Keratinocyte (primary cell): ENCODE results near the gene OSTN. TPM values are rescaled to one million over a fixed set of nuclear protein-coding genes. Genes with fewer than 3 reads are reported as not detected.

ENCODE experiments used
- DNase-seq: peaks from one replicate; pipeline ENCODE4 v3.0.0-alpha.2; 2011; ENCODE audit warnings: low read depth, missing footprints, low spot score
- FAIRE-seq: peaks from 2 replicates; lab custom pipeline; 2011; peaks lifted over from hg19 to GRCh38; lab: Jason Lieb, UNC
- H2AFZ ChIP-seq: 2 replicates; pipeline ENCODE4 v1.6.0; 2012; ENCODE audit warnings: low read length, control low read depth, inconsistent platforms; ENCODE audit not compliant: control insufficient read depth
- H3K27ac ChIP-seq: 2 replicates; pipeline ENCODE4 v1.5.1; 2011; ENCODE audit warnings: low read length; ENCODE audit not compliant: control insufficient read depth, insufficient read depth
- H3K27me3 ChIP-seq: 3 replicates; pipeline ENCODE4 v1.6.0; 2011; ENCODE audit warnings: low read length; ENCODE audit not compliant: control insufficient read depth, insufficient read depth; ENCODE audit errors: extremely low read depth
- H3K36me3 ChIP-seq, 2 experiments: 2 replicates in 1 of 2; 3 replicates in 1 of 2; pipeline ENCODE4 v1.5.1; 2011; ENCODE audit warnings: low read length in 2 of 2, mild to moderate bottlenecking in 1 of 2; ENCODE audit not compliant: control insufficient read depth in 2 of 2, insufficient read depth in 2 of 2; ENCODE audit errors: extremely low read depth in 1 of 2
- H3K4me1 ChIP-seq: 3 replicates; pipeline ENCODE4 v1.5.1; 2011; ENCODE audit warnings: low read length; ENCODE audit not compliant: control insufficient read depth, insufficient read depth; ENCODE audit errors: extremely low read depth
- H3K4me2 ChIP-seq: 3 replicates; pipeline ENCODE4 v1.6.0; 2011; ENCODE audit warnings: low read depth, low read length; ENCODE audit not compliant: control insufficient read depth, insufficient read depth; ENCODE audit errors: extremely low read depth
- H3K4me3 ChIP-seq, 3 experiments: fragments of 200-600 bp in 1 of 3; sonication (generic) in 1 of 3; 2 replicates in 2 of 3; 3 replicates in 1 of 3; pipeline ENCODE4 v1.5.1; 2011 to 2016; ENCODE audit warnings: low read length in 3 of 3, mild to moderate bottlenecking in 3 of 3, control low read depth in 2 of 3, inconsistent platforms in 1 of 3, low read depth in 1 of 3, mixed read lengths in 1 of 3, mixed run types in 1 of 3, moderate library complexity in 1 of 3; ENCODE audit not compliant: control insufficient read depth in 2 of 3, insufficient read depth in 2 of 3; ENCODE audit errors: extremely low read depth in 1 of 3
- H3K79me2 ChIP-seq: 2 replicates; pipeline ENCODE4 v1.6.0; 2012; ENCODE audit warnings: low read length; ENCODE audit not compliant: control insufficient read depth, insufficient read depth
- H3K9ac ChIP-seq: 3 replicates; pipeline ENCODE4 v1.6.0; 2011; ENCODE audit warnings: low read length; ENCODE audit not compliant: control insufficient read depth, insufficient read depth; ENCODE audit errors: extremely low read depth
- H3K9me1 ChIP-seq: 3 replicates; pipeline ENCODE4 v1.6.0; 2011; ENCODE audit warnings: low read length; ENCODE audit not compliant: control insufficient read depth, insufficient read depth; ENCODE audit errors: extremely low read depth
- H3K9me3 ChIP-seq: 2 replicates; pipeline ENCODE4 v1.5.1; 2012; ENCODE audit warnings: low read depth, low read length; ENCODE audit not compliant: control insufficient read depth
- H4K20me1 ChIP-seq: 3 replicates; pipeline ENCODE4 v1.6.0; 2011; ENCODE audit warnings: low read length; ENCODE audit not compliant: control insufficient read depth, insufficient read depth; ENCODE audit errors: extremely low read depth
- CTCF ChIP-seq, 3 experiments: IDR thresholded peaks in 1 of 3; conservative IDR thresholded peaks in 1 of 3; optimal IDR thresholded peaks in 1 of 3; 2 replicates in 2 of 3; 3 replicates in 1 of 3; pipeline versions ENCODE3 to v1.5.1; 2011; ENCODE audit warnings: low read length in 3 of 3, mild to moderate bottlenecking in 3 of 3, moderate library complexity in 2 of 3, control low read depth in 1 of 3, inconsistent platforms in 1 of 3; ENCODE audit not compliant: insufficient read depth in 2 of 3; ENCODE audit errors: extremely low read depth in 1 of 3
- EZH2 ChIP-seq: IDR thresholded peaks from one replicate; pipeline ENCODE4 v1.6.1; 2012; ENCODE audit warnings: inconsistent platforms, mild to moderate bottlenecking, low read length, moderate library complexity
- dilution Hi-C: fragments of 300-500 bp; cut with MboI; formaldehyde crosslinking; loops from one replicate; pipeline ENCODE4 v1.7.0; 2020; ENCODE audit warnings: low sequenced_read_pairs; ENCODE audit not compliant: extremely low pct_ligation_motif_present
- polyA plus RNA-seq, 5 experiments: library from polyadenylated mRNA; depleted of rRNA in 3 of 5; stranded (reverse) in 3 of 5; stranded (forward) in 1 of 5; unstranded in 1 of 5; fragments of >200 nt; gene quantifications; 1 replicate in 1 of 5; 2 replicates in 3 of 5; 3 replicates in 1 of 5; pipeline versions ENCODE4 v1.2.1 to v1.2.3, GENCODE V29; 2011 to 2012; ENCODE audit warnings: missing spikeins in 2 of 5, low read depth in 1 of 5, low replicate concordance in 1 of 5

OSTN gene
- polyA plus RNA-seq, 1 donor (not counting 4 experiments of a cell fraction or from before 2014, with no cell fraction given), result not detected

GRCh38 chr3:191235331-191236314 lies 36.6 kb downstream of the OSTN start:
- no peak for TF ChIP-seq EZH2
- TF ChIP-seq CTCF (optimal IDR thresholded peaks at IDR 0.05 in 1 of 3, IDR thresholded peaks at IDR 0.05 in 1 of 3, conservative IDR thresholded peaks at IDR 0.05 in 1 of 3; ENCODE audit: extremely low read depth in 1 of 3, insufficient read depth in 2 of 3, low read length in 3 of 3), result no peak
- Histone ChIP-seq H3K79me2 (no peaks in the 10 kb centered on the region), H4K20me1 (no peaks in the 10 kb centered on the region), H3K9me3 (no peaks in the 10 kb centered on the region), H2AFZ (no peak overlapping the region), H3K36me3 (no peaks in the 10 kb centered on the region), H3K27ac (no peak overlapping the region), H3K9ac (no peak overlapping the region), H3K4me3 (no peak overlapping the region), H3K9me1 (no peaks in the 10 kb centered on the region), H3K4me1 (no peaks in the 10 kb centered on the region), H3K27me3 (no peaks in the 10 kb centered on the region), H3K4me2 (no peak overlapping the region)
- DNase-seq, result no peak
- FAIRE-seq, result no peak
- dilution Hi-C loops, result no loop called here

GRCh38 chr3:191236646-191237045 lies 37.6 kb downstream of the OSTN start:
- FAIRE-seq (no peak), DNase-seq (no peak)
- Histone ChIP-seq H3K4me2 (no peak overlapping the region), H4K20me1 (no peaks in the 10 kb centered on the region), H3K79me2 (no peaks in the 10 kb centered on the region), H3K27ac (no peak overlapping the region), H3K4me1 (no peaks in the 10 kb centered on the region), H3K36me3 (no peaks in the 10 kb centered on the region), H3K27me3 (no peaks in the 10 kb centered on the region), H3K4me3 (no peak overlapping the region), H3K9ac (no peak overlapping the region), H3K9me3 (no peaks in the 10 kb centered on the region), H3K9me1 (no peaks in the 10 kb centered on the region), H2AFZ (no peak overlapping the region)
- TF ChIP-seq CTCF (optimal IDR thresholded peaks at IDR 0.05 in 1 of 3, IDR thresholded peaks at IDR 0.05 in 1 of 3, conservative IDR thresholded peaks at IDR 0.05 in 1 of 3; ENCODE audit: extremely low read depth in 1 of 3, insufficient read depth in 2 of 3, low read length in 3 of 3), result no peak
- no peak for TF ChIP-seq EZH2
- dilution Hi-C loops, result no loop called here
